NK-92 treated with Interleukin-12 subunit alpha and Interleukin-12 subunit beta, amount 100 ng/mL, for 24 hours (cell line): Measurements from ENCODE around the gene CUL2.
"Not testable (repeated sequence)": the region's sequence is repeated elsewhere in the genome, so short reads cannot be mapped to it uniquely, and the experiment has no call there.

Source experiments
- DNase-seq: peaks from one replicate; lab custom pipeline; 2025; lab: John Stamatoyannopoulos, UW

The CUL2 gene

GRCh38 chr10:35079763-35080162, 10.4 kb downstream of the CUL2 start:
- DNase-seq = no peak

GRCh38 chr10:35079265-35079664, 10.9 kb downstream of the CUL2 start:
- no peak for DNase-seq

- DNase-seq = no peak
These were observed 14.9 kb downstream of the CUL2 start for GRCh38 chr10:35075228-35075627.

DNA sequence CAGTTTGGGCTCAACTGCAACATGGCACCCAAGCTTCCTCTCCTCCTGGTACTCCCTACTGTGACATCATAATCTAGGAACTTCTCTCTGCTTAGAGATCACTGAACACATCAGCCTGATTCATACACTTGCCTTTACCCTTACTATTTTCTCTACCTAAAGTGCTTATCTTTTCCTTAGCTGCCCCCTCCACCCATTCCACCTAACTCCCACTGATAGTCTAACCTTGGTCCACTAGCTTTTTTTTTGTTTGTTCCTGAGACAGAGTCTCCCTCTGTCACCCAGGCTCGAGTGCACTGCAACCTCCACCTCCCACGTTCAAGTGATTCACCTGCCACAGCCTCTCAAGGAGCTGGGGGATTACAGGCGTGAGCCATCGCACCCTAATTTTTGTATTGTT, 15.9 kb downstream of the CUL2 start:
- no peak for DNase-seq

DNA sequence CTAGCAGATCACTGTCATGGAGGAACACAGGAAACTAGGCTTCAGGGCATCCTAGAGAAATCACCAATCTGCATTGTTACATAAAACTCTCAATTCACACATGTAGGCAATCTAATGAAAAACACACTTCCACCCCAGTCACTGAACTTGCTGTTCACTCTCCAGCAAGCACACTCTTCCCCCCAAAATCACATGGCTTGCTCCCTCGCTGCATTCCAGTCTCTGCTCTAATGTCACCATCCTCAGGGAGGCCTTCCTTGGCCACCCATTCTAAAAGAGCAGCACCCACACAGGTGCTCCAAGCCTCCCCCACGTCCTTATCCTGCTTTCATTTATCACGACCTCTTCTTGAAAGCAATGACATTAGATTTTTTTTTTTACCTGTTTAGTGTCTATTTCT, 19.6 kb downstream of the CUL2 start:
- no peak for DNase-seq

GRCh38 chr10:35063837-35064454, 26.2 kb downstream of the CUL2 start:
- DNase-seq = no peak

- no peak for DNase-seq
These were observed 30.7 kb downstream of the CUL2 start for GRCh38 chr10:35059481-35059880.

GRCh38 chr10:35058686-35059085, 31.5 kb downstream of the CUL2 start:
- no peak for DNase-seq

- no peak for DNase-seq
These were observed 32.0 kb downstream of the CUL2 start for GRCh38 chr10:35058134-35058533.

GRCh38 chr10:35056686-35057085, 33.5 kb downstream of the CUL2 start:
- DNase-seq = no peak

DNA sequence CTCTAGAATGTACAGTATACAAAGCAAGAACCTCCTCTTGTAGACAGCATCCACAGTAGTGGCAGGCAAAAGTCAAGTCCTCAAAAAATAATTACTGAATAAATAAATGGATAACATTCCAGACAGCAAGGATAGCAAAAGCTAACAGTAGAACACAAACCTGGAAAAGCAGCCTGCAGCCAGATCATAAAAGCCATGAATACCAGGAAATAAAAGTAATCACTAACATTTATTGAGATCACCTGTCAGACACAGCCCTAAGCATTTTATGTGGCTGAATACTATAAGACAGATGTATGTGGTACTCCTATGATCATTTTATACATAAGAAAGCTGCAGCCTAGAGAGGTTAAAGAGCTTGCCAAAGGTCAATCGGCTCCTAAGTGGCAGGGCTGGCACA, 34.0 kb downstream of the CUL2 start:
- no peak for DNase-seq

- DNase-seq = no peak
These were observed 39.6 kb downstream of the CUL2 start for GRCh38 chr10:35050568-35050967.

DNA sequence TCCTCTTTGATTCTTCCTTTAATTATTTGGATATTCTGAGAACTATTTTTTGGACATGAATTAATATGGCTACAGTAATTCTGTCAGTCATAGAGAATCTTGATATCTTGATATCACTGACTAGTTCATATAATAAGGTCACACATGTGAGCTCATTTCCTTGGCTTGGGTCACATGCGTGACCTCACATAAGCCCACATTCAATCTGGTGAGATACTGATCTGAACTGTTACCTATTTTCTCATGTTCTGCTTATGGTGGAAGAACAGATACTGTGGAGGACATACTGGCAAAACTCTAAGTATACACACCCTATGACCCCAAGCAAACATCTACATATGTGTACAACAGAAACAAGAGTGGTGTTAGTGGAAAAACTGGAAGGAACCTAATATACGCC, 44.1 kb downstream of the CUL2 start:
- no peak for DNase-seq

DNA sequence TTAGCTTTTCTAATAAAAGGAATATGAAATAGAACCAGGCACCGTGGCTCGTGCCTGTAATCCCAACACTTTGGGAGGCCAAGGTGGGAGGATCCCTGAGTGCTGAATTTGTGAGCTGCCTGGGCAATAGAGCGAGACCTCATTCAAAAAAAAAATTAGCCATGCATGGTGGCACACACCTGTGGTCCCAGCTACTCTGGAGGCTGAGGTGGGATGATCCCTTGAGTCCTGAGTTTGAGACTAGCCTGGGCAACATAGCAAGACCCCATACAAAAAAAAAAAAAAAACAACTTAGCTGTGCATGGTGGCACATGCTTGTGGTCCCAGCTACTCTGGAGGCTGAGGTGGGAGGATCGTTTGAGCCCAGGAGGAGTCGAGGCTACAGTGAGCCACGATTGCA, 44.9 kb downstream of the CUL2 start:
- not testable (repeated sequence) for DNase-seq

- no peak for DNase-seq
These were observed 46.3 kb downstream of the CUL2 start for GRCh38 chr10:35043796-35044344.

GRCh38 chr10:35042783-35043182, 47.4 kb downstream of the CUL2 start:
- DNase-seq = no peak

GRCh38 chr10:35041502-35041879, 48.6 kb downstream of the CUL2 start:
- DNase-seq = no peak

GRCh38 chr10:35040760-35041501, 49.2 kb downstream of the CUL2 start:
- no peak for DNase-seq

- no peak for DNase-seq
These were observed 53.0 kb downstream of the CUL2 start for GRCh38 chr10:35037104-35037503.

- no peak for DNase-seq
These were observed 54.5 kb downstream of the CUL2 start for GRCh38 chr10:35035606-35036005.

GRCh38 chr10:35027567-35027966, 62.6 kb downstream of the CUL2 start:
- DNase-seq = no peak

GRCh38 chr10:35025916-35026315, 64.2 kb downstream of the CUL2 start:
- no peak for DNase-seq

DNA sequence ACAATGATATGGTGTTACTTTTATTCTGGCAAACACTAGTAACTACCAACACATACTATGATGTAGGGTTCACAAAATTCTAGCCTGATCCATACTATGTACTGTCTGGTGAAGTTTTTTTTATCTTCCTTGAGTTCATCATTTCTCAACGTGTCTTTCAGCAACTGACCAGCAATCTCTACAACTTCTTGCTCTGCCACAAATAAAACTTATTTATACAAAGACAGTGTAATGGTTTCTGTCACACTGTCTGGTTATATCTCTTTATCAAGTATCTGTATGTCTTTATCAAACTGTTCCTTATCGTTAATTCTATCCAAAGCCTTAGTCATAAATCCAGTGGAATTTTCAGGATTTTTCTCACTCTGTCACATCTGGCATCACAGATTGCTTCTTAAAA, 69.7 kb downstream of the CUL2 start:
- DNase-seq = no peak
